Measurements from ENCODE around the gene SLX9.

- no peak for TF ChIP-seq CTCF (IDR thresholded peaks at IDR 0.05; ENCODE audit: extremely low read depth in 1 of 2, insufficient read depth in 1 of 2, low read depth in 1 of 2, low read length in 2 of 2)
- TF ChIP-seq MYC (IDR thresholded peaks at IDR 0.05; ENCODE audit: low read depth, low read length), result no peak
Measured at GRCh38 chr21:44921928-44922327, 17.9 kb upstream of the SLX9 start.

Measured in endothelial cell of umbilical vein (primary cell).